DND-41 (cell line): Measurements from ENCODE around the gene CLBA1.
"Not testable (repeated sequence)": the region's sequence is repeated elsewhere in the genome, so short reads cannot be mapped to it uniquely, and the experiment has no call there.

Source experiments
- CTCF ChIP-seq: IDR thresholded peaks from 2 replicates; pipeline ENCODE4 v1.5.1; 2012; ENCODE audit warnings: borderline replicate concordance, low read length, moderate library complexity, mild to moderate bottlenecking; ENCODE audit not compliant: poor library complexity, severe bottlenecking; ENCODE audit errors: extremely low read depth
- EZH2 ChIP-seq: IDR thresholded peaks from 3 replicates; pipeline ENCODE4 v1.6.1; 2012; ENCODE audit warnings: borderline replicate concordance, low read depth, mild to moderate bottlenecking, moderate library complexity, low read length, inconsistent platforms; ENCODE audit not compliant: severe bottlenecking

- TF ChIP-seq CTCF, EZH2: not testable (repeated sequence)
These were observed 41.6 kb upstream of the CLBA1 start for GRCh38 chr14:104944016-104944308.
